Measurements from ENCODE around the gene AP4S1.

AP4S1 gene

DNA sequence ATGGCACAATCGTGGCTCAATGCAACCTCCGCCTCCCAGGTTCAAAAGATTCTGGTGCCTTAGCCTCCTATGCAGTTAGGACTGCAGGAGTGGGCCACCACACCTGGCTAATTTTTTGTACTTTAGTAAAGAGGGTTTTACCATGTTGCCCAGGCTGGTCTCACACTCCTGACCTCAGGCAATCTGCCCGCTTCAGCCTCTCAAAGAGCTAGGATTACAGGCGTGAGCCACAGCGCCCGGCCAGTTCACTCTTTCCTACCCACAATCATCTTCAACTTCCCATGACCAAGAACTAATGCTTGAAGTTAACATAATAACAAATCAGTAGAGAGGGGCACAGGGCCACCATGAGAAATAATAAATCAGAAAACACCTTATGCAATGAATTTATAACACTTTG is 99.8 kb downstream of the AP4S1 start:
- H3K36me3 ChIP-seq, result peaks cover 70% of the 10 kb centered on the region

DNA sequence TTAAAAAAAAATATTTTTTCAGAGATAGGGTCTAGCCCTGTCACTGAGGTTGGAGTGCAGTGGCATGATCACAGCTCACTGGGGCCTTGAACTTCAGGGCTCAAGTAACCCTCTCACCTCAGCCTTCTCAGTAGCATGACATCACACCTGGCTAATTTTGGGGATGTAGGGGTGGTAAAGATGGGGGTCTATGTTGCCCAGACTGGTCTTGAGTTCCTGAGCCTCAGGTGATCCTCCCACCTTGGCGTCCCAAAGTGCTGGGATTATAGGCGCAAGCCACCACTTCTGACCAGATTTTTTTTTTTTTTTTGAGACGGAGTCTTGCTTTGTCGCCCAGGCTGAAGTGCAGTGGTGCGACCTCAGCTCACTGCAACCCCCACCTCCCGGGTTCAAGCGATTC is 101.2 kb downstream of the AP4S1 start:
- peaks cover 59% of the 10 kb centered on the region for H3K36me3 ChIP-seq

More for the DNA sequence above, 99.8 kb downstream of the AP4S1 start:
- Histone ChIP-seq H3K4me1 (no peaks in the 10 kb centered on the region), H3K9me3 (no peaks in the 10 kb centered on the region), H3K27me3 (no peaks in the 10 kb centered on the region), H3K4me3 (ENCODE audit: low read depth, low read length) (no peak overlapping the region)
- TF ChIP-seq, protein P1, sequence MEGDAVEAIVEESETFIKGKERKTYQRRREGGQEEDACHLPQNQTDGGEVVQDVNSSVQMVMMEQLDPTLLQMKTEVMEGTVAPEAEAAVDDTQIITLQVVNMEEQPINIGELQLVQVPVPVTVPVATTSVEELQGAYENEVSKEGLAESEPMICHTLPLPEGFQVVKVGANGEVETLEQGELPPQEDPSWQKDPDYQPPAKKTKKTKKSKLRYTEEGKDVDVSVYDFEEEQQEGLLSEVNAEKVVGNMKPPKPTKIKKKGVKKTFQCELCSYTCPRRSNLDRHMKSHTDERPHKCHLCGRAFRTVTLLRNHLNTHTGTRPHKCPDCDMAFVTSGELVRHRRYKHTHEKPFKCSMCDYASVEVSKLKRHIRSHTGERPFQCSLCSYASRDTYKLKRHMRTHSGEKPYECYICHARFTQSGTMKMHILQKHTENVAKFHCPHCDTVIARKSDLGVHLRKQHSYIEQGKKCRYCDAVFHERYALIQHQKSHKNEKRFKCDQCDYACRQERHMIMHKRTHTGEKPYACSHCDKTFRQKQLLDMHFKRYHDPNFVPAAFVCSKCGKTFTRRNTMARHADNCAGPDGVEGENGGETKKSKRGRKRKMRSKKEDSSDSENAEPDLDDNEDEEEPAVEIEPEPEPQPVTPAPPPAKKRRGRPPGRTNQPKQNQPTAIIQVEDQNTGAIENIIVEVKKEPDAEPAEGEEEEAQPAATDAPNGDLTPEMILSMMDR (IDR thresholded peaks at IDR 0.05; ENCODE audit: low read depth, low read length), result no peak
- DNase-seq, result no peak

DNA sequence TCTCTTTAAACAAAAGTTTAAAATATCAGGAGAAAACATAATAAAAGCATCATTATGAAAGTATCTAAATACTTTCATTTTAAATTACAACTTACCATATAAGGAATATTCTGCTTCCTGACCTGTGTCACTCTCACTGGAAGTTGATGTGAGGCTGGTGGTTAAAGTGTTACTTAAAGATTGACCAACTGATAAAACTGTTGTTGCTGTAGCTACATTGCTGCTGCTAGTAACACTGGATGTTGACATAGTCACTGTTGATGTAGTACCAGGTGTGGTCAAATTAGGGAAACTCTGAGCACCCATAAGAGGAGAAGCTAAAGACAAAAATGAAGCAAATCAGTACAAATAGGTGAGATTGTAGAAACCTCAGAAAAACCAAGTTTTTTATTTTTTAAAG is 102.2 kb downstream of the AP4S1 start:
- Histone ChIP-seq H3K27me3 (no peaks in the 10 kb centered on the region), H3K4me1 (no peaks in the 10 kb centered on the region), H3K4me3 (ENCODE audit: low read depth, low read length) (no peak overlapping the region), H3K36me3 (peaks cover 53% of the 10 kb centered on the region), H3K9me3 (no peaks in the 10 kb centered on the region)
- DNase-seq, result no peak
- TF ChIP-seq, protein P1 (IDR thresholded peaks at IDR 0.05; ENCODE audit: low read depth, low read length), result no peak

More for the DNA sequence above, 101.2 kb downstream of the AP4S1 start:
- no peaks in the 10 kb centered on the region for H3K27me3 ChIP-seq
- H3K4me3 ChIP-seq (ENCODE audit: low read depth, low read length), result no peak overlapping the region
- DNase-seq, result no peak
- TF ChIP-seq, protein P1 (IDR thresholded peaks at IDR 0.05; ENCODE audit: low read depth, low read length), result no peak
- H3K4me1 ChIP-seq, result no peaks in the 10 kb centered on the region
- H3K9me3 ChIP-seq, result no peaks in the 10 kb centered on the region

DNA sequence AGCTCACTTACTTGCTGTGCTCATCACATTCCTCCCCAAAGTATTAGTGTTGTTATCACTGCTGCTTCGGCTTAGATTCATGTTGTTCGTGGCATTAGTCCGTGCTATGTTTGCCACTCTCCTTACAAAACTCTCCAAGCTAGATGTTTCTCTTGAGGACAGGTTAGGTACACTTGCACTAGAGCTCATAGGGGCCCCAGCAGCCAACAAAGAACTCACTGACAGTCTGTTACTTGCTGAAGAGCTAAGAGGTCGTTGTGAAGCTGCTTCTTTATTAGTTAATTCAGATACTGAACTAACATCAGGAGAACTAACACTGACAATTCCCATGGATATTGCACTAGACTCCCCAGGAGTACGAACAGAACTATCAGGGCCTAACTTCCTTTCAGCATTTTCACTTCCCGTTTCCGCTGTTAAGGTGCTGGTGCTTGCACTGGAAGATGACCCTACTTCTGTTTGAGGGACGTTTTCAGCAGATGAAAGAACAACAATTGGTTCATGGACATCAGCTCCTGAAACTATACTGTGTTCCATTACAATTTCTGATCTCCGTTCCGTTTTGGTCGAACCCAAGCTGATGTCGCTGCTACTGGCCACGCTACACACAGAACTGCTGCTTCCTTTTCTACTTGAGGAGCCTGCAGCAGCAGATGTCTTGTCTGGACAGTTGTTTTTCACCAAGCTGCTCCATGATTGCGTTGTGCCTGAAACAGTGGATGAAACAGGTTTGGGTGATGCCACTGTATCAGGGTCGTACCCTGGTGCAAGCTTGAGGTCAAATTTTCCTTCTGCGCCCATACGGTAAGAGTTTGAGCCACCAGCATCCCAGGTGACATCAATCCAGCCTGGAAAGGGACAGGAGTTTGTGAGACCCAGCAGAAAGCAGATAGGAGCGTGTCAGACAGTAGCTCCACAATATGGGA is 103.4 kb downstream of the AP4S1 start:
- no peak for DNase-seq
- H3K4me3 ChIP-seq (ENCODE audit: low read depth, low read length), result no peak overlapping the region
- H3K4me1 ChIP-seq, result no peaks in the 10 kb centered on the region
- TF ChIP-seq, protein P1 (IDR thresholded peaks at IDR 0.05; ENCODE audit: low read depth, low read length), result no peak
- H3K9me3 ChIP-seq, result no peaks in the 10 kb centered on the region
- no peaks in the 10 kb centered on the region for H3K27me3 ChIP-seq
- H3K36me3 ChIP-seq, result peaks cover 53% of the 10 kb centered on the region

DNA sequence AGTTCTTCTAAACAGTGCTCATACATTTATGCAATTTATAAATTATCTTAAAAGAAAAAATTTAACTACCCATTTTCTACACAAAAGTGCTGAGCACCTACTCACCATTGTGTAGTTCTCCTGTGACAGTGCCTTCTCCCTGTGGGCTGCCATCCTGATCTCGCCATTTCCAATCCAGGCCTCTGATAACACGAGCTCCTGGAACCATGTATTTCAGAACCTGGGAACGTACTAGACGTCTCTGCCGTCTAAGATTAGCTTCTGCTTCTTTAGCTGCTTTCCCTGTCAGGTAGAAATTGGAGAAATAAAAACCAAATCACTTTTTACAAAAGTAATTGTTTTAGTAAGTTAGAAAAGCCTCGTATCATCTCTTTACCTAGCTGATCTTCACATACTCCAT is 107.7 kb downstream of the AP4S1 start:
- no peaks in the 10 kb centered on the region for H3K9me3 ChIP-seq
- DNase-seq, result no peak
- H3K27me3 ChIP-seq, result no peaks in the 10 kb centered on the region
- no peaks in the 10 kb centered on the region for H3K4me1 ChIP-seq
- peaks cover 61% of the 10 kb centered on the region for H3K36me3 ChIP-seq
- TF ChIP-seq, protein P1 (IDR thresholded peaks at IDR 0.05; ENCODE audit: low read depth, low read length), result no peak
- H3K4me3 ChIP-seq (ENCODE audit: low read depth, low read length), result no peak overlapping the region
